ENCODE data around the gene CDK4. TPM values are rescaled to one million over a fixed set of nuclear protein-coding genes. Genes with fewer than 3 reads are reported as not detected.

Gene CDK4
- total RNA-seq, 4 donors from 2014 or later, result 79.1 to 156 (median 99.0) TPM

DNA sequence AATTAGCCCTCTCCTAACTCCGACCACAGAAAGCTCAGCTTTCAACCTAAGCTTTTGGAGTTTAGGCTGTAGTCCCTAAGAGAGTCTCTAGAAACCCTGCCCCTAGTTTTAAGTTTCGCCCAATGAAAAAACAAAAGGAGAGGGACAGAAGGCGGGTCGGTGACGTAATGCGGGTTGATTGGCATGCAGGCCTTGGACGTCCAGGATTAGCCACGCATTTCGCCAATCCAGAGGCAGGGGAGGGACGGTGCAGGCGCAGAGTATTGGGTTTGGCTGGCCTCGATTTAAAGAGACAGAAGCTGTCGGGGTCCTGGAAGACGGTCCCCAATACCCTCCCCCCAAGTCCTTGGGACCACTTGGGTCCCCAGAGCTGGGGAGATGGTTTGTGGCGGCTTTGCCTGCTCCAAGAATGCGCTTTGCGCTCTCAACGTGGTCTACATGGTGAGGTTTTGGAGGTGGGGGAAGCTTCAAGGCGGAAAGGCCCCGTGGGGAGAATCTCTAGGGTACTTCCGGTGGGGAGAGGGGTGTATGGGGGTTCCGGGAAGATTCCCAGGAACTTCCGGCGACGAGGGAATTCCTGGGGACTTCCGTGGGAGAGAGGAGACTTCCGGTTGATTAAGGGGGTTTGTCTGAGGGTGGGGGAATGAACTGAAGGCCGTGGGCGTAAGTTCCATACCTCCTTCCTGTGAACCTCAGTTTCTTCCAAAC lies 7.2 kb downstream of the CDK4 start, which contains the start of gene TSPAN31:
Gene TSPAN31, plus strand, starts transcription at position 263 of the 708 bp plus-strand sequence. Its CDS starts 116 bp downstream, at position 379.
- no peaks in the 10 kb centered on the region for H3K9me3 ChIP-seq
- H3K36me3 ChIP-seq, result peaks cover 0 to 39% (median 4%) of the 10 kb centered on the region in 3 donors
- peak; percentile 96 to 98 for DNase-seq (ENCODE audit: low spot score in 2 of 2)
- H3K4me3 ChIP-seq, result peak within 1 kb of the TSS; percentile 49 to 90 (median 66)
- H3K27ac ChIP-seq, result peak within 1 kb of the TSS; percentile 93 to 99 (median 93)
- WGBS, 2 donors, result 0 to 1% methylated on average over 29 of the region's 29 CpGs
- H3K27me3 ChIP-seq, result peaks cover 0 to 14% of the 10 kb centered on the region in 2 donors
- TF ChIP-seq, protein P1, sequence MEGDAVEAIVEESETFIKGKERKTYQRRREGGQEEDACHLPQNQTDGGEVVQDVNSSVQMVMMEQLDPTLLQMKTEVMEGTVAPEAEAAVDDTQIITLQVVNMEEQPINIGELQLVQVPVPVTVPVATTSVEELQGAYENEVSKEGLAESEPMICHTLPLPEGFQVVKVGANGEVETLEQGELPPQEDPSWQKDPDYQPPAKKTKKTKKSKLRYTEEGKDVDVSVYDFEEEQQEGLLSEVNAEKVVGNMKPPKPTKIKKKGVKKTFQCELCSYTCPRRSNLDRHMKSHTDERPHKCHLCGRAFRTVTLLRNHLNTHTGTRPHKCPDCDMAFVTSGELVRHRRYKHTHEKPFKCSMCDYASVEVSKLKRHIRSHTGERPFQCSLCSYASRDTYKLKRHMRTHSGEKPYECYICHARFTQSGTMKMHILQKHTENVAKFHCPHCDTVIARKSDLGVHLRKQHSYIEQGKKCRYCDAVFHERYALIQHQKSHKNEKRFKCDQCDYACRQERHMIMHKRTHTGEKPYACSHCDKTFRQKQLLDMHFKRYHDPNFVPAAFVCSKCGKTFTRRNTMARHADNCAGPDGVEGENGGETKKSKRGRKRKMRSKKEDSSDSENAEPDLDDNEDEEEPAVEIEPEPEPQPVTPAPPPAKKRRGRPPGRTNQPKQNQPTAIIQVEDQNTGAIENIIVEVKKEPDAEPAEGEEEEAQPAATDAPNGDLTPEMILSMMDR (IDR thresholded peaks at IDR 0.05), result peak in 2 of 5 experiments; percentile 34 to 54
- TF ChIP-seq POLR2A (IDR thresholded peaks at IDR 0.05) (peak; percentile 44 to 86), EP300 (IDR thresholded peaks at IDR 0.05) (peak in 1 of 2 donors; percentile 84)
- H3K4me1 ChIP-seq, result peaks cover 0 to 21% (median 5%) of the 10 kb centered on the region in 4 donors

DNA sequence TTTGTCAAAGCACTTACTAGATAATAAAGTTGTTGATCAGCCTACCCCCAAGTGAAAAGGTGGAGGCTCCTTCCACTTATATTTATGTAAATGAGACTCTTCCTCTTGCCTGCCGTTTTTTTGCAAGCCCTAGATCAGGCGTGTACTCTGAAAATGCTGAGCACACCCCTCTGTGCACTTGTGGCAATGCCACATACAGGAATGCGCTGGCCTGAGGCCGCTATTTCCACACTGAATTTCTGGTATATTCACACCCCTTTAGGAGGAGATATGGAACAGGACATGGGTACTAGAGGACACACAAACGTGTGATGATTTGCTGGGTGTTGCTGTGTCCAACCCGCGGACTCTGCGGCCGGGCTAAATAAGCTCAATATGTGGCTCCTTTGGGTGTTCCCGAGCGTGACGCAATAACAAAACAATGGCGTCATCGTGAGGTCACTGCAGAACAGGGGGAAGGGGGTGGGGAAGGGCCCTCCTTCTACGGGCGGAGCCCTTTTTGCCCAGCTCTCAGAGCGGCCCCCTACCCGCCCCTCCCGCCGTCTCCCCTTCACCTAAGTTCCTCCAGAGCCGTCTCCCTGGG lies 7.8 kb downstream of the CDK4 start:
- Histone ChIP-seq H3K9me3 (no peaks in the 10 kb centered on the region), H3K4me1 (peaks cover 0 to 27% (median 7%) of the 10 kb centered on the region in 4 donors), H3K27me3 (peaks cover 0 to 20% of the 10 kb centered on the region in 2 donors), H3K36me3 (peaks cover 0 to 33% (median 4%) of the 10 kb centered on the region in 3 donors), H3K4me3 (peak overlapping the region; percentile 49 to 90 (median 66)), H3K27ac (peak overlapping the region; percentile 93 to 99 (median 93))
- peak; percentile 59 to 79 for DNase-seq (ENCODE audit: low spot score in 2 of 2)
- peak in 1 of 2 donors; percentile 18 for TF ChIP-seq EP300 (IDR thresholded peaks at IDR 0.05)
- TF ChIP-seq, protein P1 (IDR thresholded peaks at IDR 0.05), result no peak
- WGBS, 2 donors, result 7 to 10% methylated on average over 21 of the region's 21 CpGs

- TF ChIP-seq, protein P1 (IDR thresholded peaks at IDR 0.05), result no peak
- TF ChIP-seq EP300 (IDR thresholded peaks at IDR 0.05) (no peak), POLR2A (IDR thresholded peaks at IDR 0.05) (no peak)
- Histone ChIP-seq H3K36me3 (peaks cover 0 to 27% (median under 1%) of the 10 kb centered on the region in 3 donors), H3K4me3 (peak overlapping the region in 1 of 4 donors; percentile 59), H3K27ac (no peak overlapping the region), H3K27me3 (peaks cover 0 to 25% of the 10 kb centered on the region in 2 donors), H3K4me1 (peaks cover 0 to 32% (median 10%) of the 10 kb centered on the region in 4 donors), H3K9me3 (no peaks in the 10 kb centered on the region)
- WGBS, 2 donors, result 88 to 92% methylated on average over 2 of the region's 2 CpGs
- no peak for DNase-seq (ENCODE audit: low spot score in 2 of 2)
Observed at GRCh38 chr12:57743769-57744168, 8.3 kb downstream of the CDK4 start.

GRCh38 chr12:57741844-57742738 lies 10.0 kb downstream of the CDK4 start:
- peak overlapping the region in 2 of 4 donors; percentile 33 to 37 for H3K4me3 ChIP-seq
- no peak overlapping the region for H3K27ac ChIP-seq
- WGBS, 2 donors, result 55 to 56% methylated on average over 14 of the region's 14 CpGs

More at GRCh38 chr12:57741844-57742738, 10.0 kb downstream of the CDK4 start:
- TF ChIP-seq, protein P1 (IDR thresholded peaks at IDR 0.05), result peak in 1 of 5 experiments; percentile 19
- no peak for TF ChIP-seq POLR2A (IDR thresholded peaks at IDR 0.05)
- H3K27me3 ChIP-seq, result peaks cover 0 to 42% of the 10 kb centered on the region in 2 donors
- peaks cover 0 to 49% (median 25%) of the 10 kb centered on the region in 4 donors for H3K4me1 ChIP-seq
- DNase-seq (ENCODE audit: low spot score in 2 of 2), result no peak
- H3K36me3 ChIP-seq, result peaks cover 0 to 11% (median 0%) of the 10 kb centered on the region in 3 donors
- H3K9me3 ChIP-seq, result no peaks in the 10 kb centered on the region

Data from tibial nerve (tissue), 4 donors.